Pancreas (tissue), 10 donors: Measurements from ENCODE around the gene EPX. TPM values are rescaled to one million over a fixed set of nuclear protein-coding genes. Genes with fewer than 3 reads are reported as not detected.

Source experiments
- ATAC-seq, 4 donors: fragments of 200-7000 bp; cut with Tn5 transposase; one replicate each; pipeline versions ENCODE4 v1.8.0 to v1.9.1; 2020; ENCODE audit warnings: mild to moderate bottlenecking in 4 of 4, moderate library complexity in 4 of 4
- DNase-seq, 6 donors: peaks; one replicate each; pipeline ENCODE4 v3.0.0-alpha.2; 2020
- FAIRE-seq: peaks from 2 replicates; lab custom pipeline; 2012; peaks lifted over from hg19 to GRCh38; lab: Jason Lieb, UNC
- H3K27ac ChIP-seq, 4 donors: fragments of 200-600 bp; sonication (generic); 1 replicate in 3 of 4; 2 replicates in 1 of 4; pipeline versions ENCODE4 v1.5.0 to v1.8.0; 2020
- H3K27me3 ChIP-seq, 4 donors: fragments of 200-600 bp; one replicate each; pipeline ENCODE4 v1.8.0; 2021
- H3K36me3 ChIP-seq, 3 donors: fragments of 200-600 bp; sonication (generic) in 1 of 3; one replicate each; pipeline versions ENCODE4 v1.5.0 to v1.8.0; 2020 to 2021
- H3K4me1 ChIP-seq, 3 donors: fragments of 200-600 bp; one replicate each; pipeline ENCODE4 v1.8.0; 2021
- H3K4me3 ChIP-seq, 4 donors: fragments of 200-600 bp; sonication (generic) in 2 of 4; one replicate each; pipeline versions ENCODE4 v1.5.0 to v1.8.0; 2020 to 2021
- H3K9me3 ChIP-seq, 4 donors: fragments of 200-600 bp; one replicate each; pipeline ENCODE4 v1.8.0; 2021
- CTCF ChIP-seq, 4 donors: fragments of 200-600 bp; sonication (generic) in 3 of 4; IDR thresholded peaks; one replicate each; pipeline versions ENCODE4 v1.5.0 to v1.8.0; 2021; ENCODE audit warnings: antibody characterized with exemption in 4 of 4
- WGBS, 2 donors: extraction: QIAGEN DNeasy Blood & Tissue Kit; methylation state at CpG; one replicate each; pipeline ENCODE4 v1.1.7; 2013; 5-methylcytosine and 5-hydroxymethylcytosine counted together
- intact Hi-C, 3 donors: fragments of 100-400 bp; cut with DNase I; formaldehyde crosslinking; loops; one replicate each; pipeline versions ENCODE4 v1.11.1 to v1.14.2; 2022
- polyA plus RNA-seq, 2 donors: library from polyadenylated mRNA; stranded (reverse); fragments of 200-250 nt; gene quantifications; one replicate each; pipeline ENCODE4 v1.2.3, GENCODE V29; 2013
- total RNA-seq, 6 donors: library from RNA; stranded (reverse); fragmentation: NEBNext Ultra II Directional in 4 of 6; extraction: Animal tissue kit (Norgen Biotek cat#: 25700) in 4 of 6; gene quantifications; one replicate each; pipeline versions ENCODE4 v1.2.1 to v1.2.4, GENCODE V29; 2021 to 2023
- donor health status: healthy with polysubstance abuse.
- donor health status: DM: no; HTN: no; CAD: no; lungs with moderate emphysema.
- donor health status: DM: no; HTN: no; CAD: no.
- donor health status: control.
- donor health status: control.
- donor health status: Bipolar disorder and iron deficiency.
- donor health status: DM: yes; HTN: yes; CAD: no.
- donor health status: DM: no; HTN: no; CAD: no.
- donor health status: DM: no; HTN: no; CAD: no.
- donor health status: DM: yes; HTN: yes; CAD: no.

The EPX gene
- total and polyA plus RNA-seq, 8 donors, result not detected

- no peak for DNase-seq
- 69 to 78% methylated on average over 3 of the region's 3 CpGs for WGBS, 2 donors
- no peak for TF ChIP-seq CTCF (IDR thresholded peaks at IDR 0.05)
- H3K9me3 ChIP-seq, result no peaks in the 10 kb centered on the region
- H3K4me3 ChIP-seq, result no peak overlapping the region
- H3K27me3 ChIP-seq, result peaks cover 0 to 5% (median 2%) of the 10 kb centered on the region in 4 donors
- intact Hi-C loops, result no loop called here
- FAIRE-seq, result no peak
- H3K36me3 ChIP-seq, result no peaks in the 10 kb centered on the region
- ATAC-seq, result no peak
- no peaks in the 10 kb centered on the region for H3K4me1 ChIP-seq
- H3K27ac ChIP-seq, result no peak overlapping the region
Measured at GRCh38 chr17:58161566-58161965, 31.0 kb upstream of the EPX start.

DNA sequence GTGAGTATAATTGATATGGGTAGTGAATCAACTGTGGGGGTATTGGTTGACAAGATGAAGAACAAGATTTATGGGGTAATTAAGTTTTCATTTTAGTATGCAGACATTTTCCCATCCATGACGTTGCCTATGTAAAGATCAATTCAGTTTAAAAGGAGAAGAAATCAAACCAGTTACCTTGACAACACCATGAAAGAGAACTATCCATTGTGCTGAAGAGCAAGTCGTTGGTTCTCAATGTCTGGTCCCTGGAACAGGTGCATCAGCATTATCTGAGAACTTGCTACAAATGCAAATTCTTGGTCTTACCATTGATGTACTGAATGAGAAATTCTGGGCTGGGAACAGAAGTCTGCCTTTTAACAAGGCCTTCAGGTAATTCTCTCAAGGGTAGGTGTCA, 26.5 kb upstream of the EPX start:
- H3K27me3 ChIP-seq, result no peaks in the 10 kb centered on the region
- no peak for ATAC-seq
- no peak for FAIRE-seq
- H3K4me3 ChIP-seq, result no peak overlapping the region
- DNase-seq, result no peak
- intact Hi-C loops, result no loop called here
- H3K36me3 ChIP-seq, result no peaks in the 10 kb centered on the region
- H3K9me3 ChIP-seq, result no peaks in the 10 kb centered on the region
- TF ChIP-seq CTCF (IDR thresholded peaks at IDR 0.05), result no peak
- WGBS, 2 donors, result 4 to 7% methylated on average over 2 of the region's 2 CpGs
- no peak overlapping the region for H3K27ac ChIP-seq
- no peaks in the 10 kb centered on the region for H3K4me1 ChIP-seq

GRCh38 chr17:58166682-58167081, 25.8 kb upstream of the EPX start, which contains the start of gene OR4D2:
TSS of gene OR4D2 (plus strand) at chr17:58166982. CDS start at chr17:58169656, 2,674 bp downstream.
- DNase-seq (no peak), ATAC-seq (no peak), FAIRE-seq (no peak)
- Histone ChIP-seq H3K9me3 (no peaks in the 10 kb centered on the region), H3K4me3 (no peak within 1 kb of the TSS), H3K36me3 (no peaks in the 10 kb centered on the region), H3K4me1 (no peaks in the 10 kb centered on the region), H3K27me3 (no peaks in the 10 kb centered on the region), H3K27ac (no peak within 1 kb of the TSS)
- TF ChIP-seq CTCF (IDR thresholded peaks at IDR 0.05), result no peak
- WGBS, 2 donors, result 38 to 44% methylated on average over 6 of the region's 6 CpGs
- intact Hi-C loops, result no loop called here

- 55 to 58% methylated on average over 4 of the region's 4 CpGs for WGBS, 2 donors
- DNase-seq (no peak), ATAC-seq (no peak), FAIRE-seq (no peak)
- no peaks in the 10 kb centered on the region for H3K9me3 ChIP-seq
- H3K27ac ChIP-seq, result no peak overlapping the region
- H3K27me3 ChIP-seq, result no peaks in the 10 kb centered on the region
- intact Hi-C loops, result no loop called here
- no peak overlapping the region for H3K4me3 ChIP-seq
- no peak for TF ChIP-seq CTCF (IDR thresholded peaks at IDR 0.05)
- H3K36me3 ChIP-seq, result no peaks in the 10 kb centered on the region
- H3K4me1 ChIP-seq, result no peaks in the 10 kb centered on the region
Measured at GRCh38 chr17:58170622-58171021, 21.9 kb upstream of the EPX start.

GRCh38 chr17:58172369-58173071, 20.0 kb upstream of the EPX start:
- intact Hi-C loops, result no loop called here
- no peaks in the 10 kb centered on the region for H3K36me3 ChIP-seq
- H3K9me3 ChIP-seq, result no peaks in the 10 kb centered on the region
- no peak overlapping the region for H3K4me3 ChIP-seq
- DNase-seq (no peak), FAIRE-seq (no peak), ATAC-seq (peak in 1 of 4 donors; percentile 46)
- no peak overlapping the region for H3K27ac ChIP-seq
- TF ChIP-seq CTCF (IDR thresholded peaks at IDR 0.05), result no peak
- H3K27me3 ChIP-seq, result no peaks in the 10 kb centered on the region
- WGBS, 2 donors, result 33 to 47% methylated on average over 2 of the region's 2 CpGs
- no peaks in the 10 kb centered on the region for H3K4me1 ChIP-seq
